Central memory CD4-positive, alpha-beta T cell (primary cell): ENCODE results near the gene MDH1.

ENCODE experiments used
- DNase-seq: peaks from one replicate; pipeline ENCODE4 v3.0.0; 2022

Gene MDH1

GRCh38 chr2:63639344-63639743 lies 50.6 kb downstream of the MDH1 start:
- DNase-seq = no peak

- DNase-seq = no peak
Observed at GRCh38 chr2:63642946-63643345, 54.2 kb downstream of the MDH1 start.

GRCh38 chr2:63643486-63643885 lies 54.7 kb downstream of the MDH1 start:
- no peak for DNase-seq

- no peak for DNase-seq
Observed at GRCh38 chr2:63648632-63649031, 59.9 kb downstream of the MDH1 start.

GRCh38 chr2:63649829-63650228 lies 61.1 kb downstream of the MDH1 start:
- DNase-seq = no peak

- no peak for DNase-seq
Observed at GRCh38 chr2:63650756-63651155, 62.0 kb downstream of the MDH1 start.

- DNase-seq = no peak
Observed at GRCh38 chr2:63651356-63651755, 62.6 kb downstream of the MDH1 start.

GRCh38 chr2:63651861-63652651 lies 63.3 kb downstream of the MDH1 start:
- no peak for DNase-seq

GRCh38 chr2:63652652-63652985 lies 63.9 kb downstream of the MDH1 start:
- DNase-seq = no peak

- DNase-seq = no peak
Observed at GRCh38 chr2:63654959-63655358, 66.2 kb downstream of the MDH1 start.
